Erythroblast (primary cell): ENCODE measurements around the gene EPSTI1.
"Not testable (repeated sequence)": the region's sequence is repeated elsewhere in the genome, so short reads cannot be mapped to it uniquely, and the experiment has no call there.

ENCODE experiments used
- DNase-seq, 2 experiments: peaks; one replicate each; lab custom pipeline; 2025; lab: John Stamatoyannopoulos, UW
- GATA1 ChIP-seq: IDR thresholded peaks from 2 replicates; pipeline ENCODE4 v1.6.1; 2011; ENCODE audit warnings: low read depth, mild to moderate bottlenecking, control low read depth, low read length, moderate library complexity
- POLR2A ChIP-seq: IDR thresholded peaks from 2 replicates; pipeline ENCODE4 v1.6.1; 2011; ENCODE audit warnings: mild to moderate bottlenecking, low read length

Gene EPSTI1

DNA sequence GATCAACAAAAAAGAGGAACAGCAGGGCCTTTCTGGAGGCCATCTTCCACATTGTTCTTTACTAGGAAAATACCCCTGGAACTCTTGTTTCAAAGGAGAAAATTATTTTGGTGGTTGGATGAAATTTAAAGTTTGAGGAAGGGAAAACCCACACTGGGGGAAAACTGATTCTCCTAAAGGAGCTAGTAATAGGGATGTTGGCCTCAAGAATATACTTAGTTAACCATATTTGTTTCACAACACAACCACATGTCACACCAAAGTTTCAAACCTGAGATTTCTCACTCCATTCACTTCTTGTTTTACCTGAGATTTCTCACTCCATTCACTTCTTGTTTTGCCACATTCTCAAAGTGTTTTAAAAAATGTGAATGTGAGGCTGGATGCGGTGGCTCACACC, 2.8 kb upstream of the EPSTI1 start:
- TF ChIP-seq POLR2A (no peak), GATA1 (no peak)

DNA sequence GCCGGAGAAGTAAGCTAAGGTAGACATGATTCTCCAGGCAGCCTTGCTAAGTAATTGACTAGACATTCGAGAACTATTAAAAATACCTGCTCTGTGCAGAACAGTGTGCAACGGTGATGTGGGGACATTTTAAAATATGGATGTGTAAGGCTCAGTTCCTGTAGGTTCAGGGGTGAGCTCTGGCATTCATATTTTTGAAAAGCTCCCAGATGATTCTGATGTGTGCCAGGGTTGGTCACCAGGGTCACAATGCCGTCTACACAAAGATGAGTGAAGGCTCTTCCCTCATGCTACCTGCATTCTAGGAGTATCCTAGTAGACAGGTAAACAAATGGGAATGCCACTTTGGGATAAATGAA, 702 bp upstream of the EPSTI1 start:
- TF ChIP-seq POLR2A (no peak), GATA1 (no peak)
- DNase-seq = no peak

More for the DNA sequence above, 2.8 kb upstream of the EPSTI1 start:
- no peak for DNase-seq

DNA sequence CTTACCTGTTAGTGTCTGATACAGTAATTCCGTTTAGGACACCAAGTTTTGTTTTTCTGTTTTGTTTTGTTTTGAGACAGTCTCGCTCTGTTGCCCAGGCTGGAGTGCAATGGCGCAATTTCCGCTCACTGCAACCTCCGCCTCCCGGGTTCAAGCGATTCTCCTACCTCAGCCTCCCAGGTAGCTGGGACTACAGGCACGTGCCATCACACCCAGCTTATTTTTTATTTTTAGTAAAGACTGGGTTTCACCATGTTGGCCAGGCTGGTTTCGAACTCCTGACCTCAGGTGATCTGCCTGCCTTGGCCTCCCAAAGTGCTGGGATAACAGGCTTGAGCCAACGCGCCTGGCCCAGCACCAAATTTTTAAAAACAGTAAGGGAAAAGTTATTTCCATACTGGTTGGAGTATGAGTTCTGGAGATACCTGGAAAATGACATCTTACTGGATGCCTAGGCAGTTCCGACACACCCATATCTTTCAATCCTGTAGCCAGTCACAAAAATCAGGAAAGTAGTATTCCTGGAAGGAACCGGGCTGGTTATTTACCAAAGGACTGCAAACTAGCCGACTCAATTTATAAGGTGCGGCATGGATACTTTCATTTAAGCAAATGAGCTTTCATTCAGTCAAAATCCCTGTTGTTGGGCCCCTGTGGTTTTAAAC, 676 bp downstream of the EPSTI1 start:
- DNase-seq = not testable (repeated sequence)

DNA sequence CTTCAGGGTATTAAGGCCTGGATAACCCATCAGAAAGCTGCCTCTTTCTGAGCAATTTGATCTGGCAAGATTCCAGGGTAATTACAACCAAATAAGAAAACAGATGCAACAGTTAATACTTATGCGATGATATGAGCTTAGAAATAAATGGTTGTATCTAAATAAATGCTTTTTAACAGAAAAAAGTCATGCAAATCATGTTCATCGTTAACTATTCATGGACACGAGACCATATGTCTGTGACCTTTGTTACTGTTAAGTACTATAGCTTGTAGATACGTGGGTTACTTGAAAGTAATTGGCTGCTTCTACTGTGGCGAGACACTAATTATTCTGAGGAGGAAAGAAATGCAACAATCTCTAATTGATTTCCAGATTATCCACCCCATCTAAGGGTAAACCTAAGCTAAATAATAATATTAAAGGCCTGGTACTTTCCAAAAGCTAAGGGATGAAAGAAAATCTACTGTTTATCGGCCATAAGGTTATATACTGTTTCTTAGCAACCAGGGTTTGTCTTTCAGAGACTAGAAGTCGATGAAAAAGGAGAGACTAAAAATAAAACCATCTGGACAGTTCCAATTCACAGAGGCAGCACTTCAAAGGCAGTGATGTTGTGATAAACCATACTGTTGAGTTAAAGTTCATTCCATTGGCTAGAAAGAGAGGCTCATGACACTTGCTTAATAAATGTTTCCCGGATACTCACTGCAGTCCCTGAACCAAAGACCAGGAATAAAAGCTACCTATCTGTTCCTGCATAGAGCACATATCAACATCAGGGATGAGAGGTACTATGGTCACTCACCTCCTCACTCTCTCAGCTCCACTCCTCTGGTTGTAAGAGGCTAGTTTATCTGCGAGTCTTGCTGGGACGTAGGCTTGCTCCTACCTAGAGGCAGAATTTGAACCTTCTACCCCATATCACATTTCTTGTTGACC, 1.5 kb downstream of the EPSTI1 start:
- TF ChIP-seq POLR2A (no peak), GATA1 (no peak)

DNA sequence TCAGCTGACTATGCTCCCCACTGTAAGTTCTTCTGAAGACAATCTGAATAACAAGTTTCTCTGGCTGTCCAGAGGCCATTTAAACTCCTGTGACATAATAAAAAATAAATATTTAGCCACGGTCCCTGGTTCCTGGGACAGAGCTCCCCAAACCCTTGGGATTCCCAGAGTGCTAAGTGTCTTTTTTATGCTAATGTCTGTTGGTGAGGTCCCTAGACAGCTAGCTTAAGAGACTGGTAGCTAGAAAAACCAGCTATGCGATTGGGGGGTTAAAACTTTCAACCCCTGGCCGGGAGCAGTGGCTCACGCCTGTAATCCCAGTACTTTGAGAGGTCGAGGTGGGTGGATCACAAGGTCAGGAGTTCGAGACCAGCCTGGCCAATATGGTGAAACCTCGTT, 5.9 kb downstream of the EPSTI1 start:
- DNase-seq = no peak
- TF ChIP-seq POLR2A (no peak), GATA1 (no peak)

More for the DNA sequence above, 1.5 kb downstream of the EPSTI1 start:
- no peak for DNase-seq

DNA sequence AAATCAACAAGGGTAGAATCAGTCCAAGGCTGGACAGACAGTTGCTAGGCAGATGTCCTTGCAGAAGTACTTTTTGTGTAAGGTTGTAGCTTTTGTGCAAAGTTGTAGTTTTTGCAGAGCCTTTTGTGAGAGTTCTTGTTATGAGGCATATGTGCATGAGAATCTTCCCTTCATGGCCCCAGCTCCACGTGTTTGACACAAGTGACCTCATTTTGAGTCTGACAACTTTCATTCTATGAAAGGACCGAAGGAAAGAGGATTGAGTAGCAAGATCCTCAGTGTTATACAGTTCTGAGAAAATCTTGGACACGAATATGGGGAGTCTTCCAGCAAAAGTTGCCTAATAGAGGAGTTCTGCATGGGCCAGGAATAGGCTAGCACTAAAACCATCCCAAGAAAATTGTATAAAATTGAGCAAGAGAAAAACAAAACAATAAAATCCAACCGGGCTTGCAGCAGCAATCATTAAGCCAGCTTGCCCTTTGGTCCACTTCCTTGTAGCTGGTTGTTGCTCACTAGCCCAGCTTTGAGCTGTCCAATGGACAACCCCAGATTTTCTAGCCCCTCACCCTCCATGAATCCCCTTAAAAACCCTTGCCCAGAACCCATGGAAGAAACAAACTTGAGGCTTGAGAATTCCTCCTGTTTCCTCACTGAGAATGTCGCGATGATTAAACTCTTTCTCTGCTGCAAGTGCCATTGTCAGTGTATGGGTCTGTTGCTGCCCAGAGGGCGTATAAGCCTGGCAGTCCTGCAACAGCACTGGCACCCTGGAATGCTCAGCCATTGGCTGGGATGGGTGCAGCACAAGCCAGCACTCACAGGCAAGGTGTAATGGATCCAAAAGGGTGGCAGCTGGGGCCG, 6.5 kb downstream of the EPSTI1 start:
- TF ChIP-seq GATA1 (no peak), POLR2A (no peak)
- no peak for DNase-seq

DNA sequence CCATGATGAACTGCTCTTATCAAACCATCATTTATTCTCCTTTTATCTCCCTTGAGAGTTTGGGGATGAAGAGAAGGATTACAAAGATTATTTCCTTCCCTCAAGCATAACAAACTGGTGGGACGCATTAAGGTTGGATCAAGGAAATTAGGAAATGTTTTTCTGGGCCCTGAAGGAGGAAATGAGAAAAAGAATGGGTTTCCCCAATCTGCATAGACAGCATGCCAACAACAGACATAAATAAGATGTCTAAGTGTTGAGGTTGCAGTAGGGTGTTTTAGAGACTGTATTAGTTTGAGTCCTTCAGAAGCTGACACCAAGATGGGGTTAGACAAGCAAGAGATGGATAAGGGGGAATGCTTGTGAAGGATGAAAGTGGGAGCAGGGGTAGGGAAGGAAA, 7.3 kb downstream of the EPSTI1 start:
- DNase-seq = no peak
- TF ChIP-seq POLR2A = no peak
- no peak for TF ChIP-seq GATA1

DNA sequence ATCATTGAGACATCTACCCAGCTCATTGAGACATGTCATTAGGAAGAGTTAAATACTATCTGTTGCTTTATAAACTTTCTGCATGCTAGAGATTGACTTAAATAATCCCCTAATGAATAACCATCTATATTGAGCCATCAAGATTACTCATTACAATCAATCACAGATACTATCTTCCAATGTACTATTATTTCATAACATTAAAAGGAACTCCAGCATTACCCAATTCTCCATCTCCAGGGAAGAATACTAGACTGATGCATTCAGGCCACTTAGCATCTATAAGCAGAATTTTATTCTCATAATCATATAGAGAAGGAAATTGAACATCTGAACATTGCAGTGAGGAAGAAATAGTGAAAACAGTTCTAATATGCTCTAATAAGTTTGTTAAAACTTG, 8.0 kb downstream of the EPSTI1 start:
- DNase-seq = no peak
- TF ChIP-seq POLR2A (no peak), GATA1 (no peak)

DNA sequence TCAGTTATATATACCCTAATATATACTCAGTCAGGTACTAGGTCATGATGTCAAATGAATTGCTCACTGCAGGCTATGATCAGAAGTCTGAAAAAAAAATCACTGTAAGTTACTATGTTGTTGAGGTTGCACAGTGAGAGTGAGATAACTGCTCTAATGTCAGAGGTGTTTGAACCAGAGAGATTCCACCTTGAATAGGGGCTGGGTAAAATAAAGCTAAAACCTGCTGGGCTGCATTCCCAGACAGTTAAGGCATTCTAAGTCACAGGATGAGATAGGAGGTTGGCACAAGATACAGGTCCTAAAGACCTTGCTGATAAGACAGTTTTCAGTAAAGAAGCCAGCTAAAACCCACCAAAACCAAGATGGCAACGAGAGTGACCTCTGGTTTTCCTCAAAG, 10.2 kb downstream of the EPSTI1 start:
- TF ChIP-seq GATA1 = no peak
- TF ChIP-seq POLR2A = no peak
- no peak for DNase-seq

DNA sequence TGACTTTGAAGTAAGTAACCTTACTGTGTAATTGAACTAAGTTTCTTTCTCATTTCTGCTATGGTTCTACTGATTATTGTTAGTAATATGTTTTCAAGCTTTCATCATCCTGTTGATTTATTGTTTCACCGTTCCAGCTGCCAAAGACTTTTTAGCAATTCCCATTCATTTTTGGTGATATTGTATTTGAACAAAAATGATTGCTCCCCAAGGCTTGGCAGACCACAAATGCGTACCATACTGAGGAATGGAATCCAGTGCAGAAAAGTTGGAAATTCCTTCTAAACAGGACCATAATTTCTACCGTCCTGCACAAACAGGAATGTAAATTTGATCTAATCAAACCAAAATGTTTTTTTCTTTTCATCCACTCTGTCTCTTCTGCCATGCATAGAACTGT, 10.7 kb downstream of the EPSTI1 start:
- no peak for DNase-seq
- no peak for TF ChIP-seq GATA1
- no peak for TF ChIP-seq POLR2A

DNA sequence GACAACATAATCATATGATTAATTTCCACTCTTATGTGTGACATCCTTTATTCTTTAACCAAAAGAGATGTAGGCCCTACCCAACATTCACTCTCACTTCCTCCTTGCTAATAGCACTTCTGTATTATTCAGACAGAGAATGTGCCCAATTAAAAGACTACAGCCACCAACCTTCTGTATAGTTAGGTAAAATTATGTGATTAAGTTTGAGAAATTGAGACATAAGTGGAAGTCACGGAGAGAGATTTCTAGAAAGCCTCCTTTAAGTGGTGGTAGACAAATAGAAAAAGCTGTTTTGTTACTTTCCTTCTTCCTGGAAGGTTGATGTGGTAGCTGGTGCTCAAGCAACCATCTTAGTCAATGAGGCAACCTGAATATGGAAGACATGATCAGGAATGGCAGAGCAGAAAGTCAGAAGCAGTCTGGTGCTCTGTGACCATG, 14.8 kb downstream of the EPSTI1 start:
- no peak for TF ChIP-seq GATA1
- TF ChIP-seq POLR2A = no peak
- DNase-seq = no peak

DNA sequence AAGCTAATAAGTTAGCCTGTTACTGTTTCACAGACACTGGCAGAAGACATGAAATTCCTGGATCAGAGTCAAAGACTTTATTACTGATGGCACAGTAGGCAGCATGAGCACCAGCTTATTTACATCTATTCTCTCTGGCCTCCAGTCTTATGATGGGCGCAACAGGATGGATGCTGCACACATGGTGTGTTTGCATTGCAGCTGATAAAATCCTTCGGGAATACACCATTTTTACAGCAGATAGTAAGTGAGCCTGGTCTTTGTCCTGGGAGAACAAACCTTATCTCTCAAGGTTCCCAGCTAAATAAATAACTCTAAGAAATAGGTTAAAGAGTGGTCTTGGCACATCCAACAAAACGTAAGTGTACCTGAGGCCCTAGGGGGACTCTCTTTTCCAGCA, 16.0 kb downstream of the EPSTI1 start:
- DNase-seq = no peak
- TF ChIP-seq POLR2A (no peak), GATA1 (no peak)

DNA sequence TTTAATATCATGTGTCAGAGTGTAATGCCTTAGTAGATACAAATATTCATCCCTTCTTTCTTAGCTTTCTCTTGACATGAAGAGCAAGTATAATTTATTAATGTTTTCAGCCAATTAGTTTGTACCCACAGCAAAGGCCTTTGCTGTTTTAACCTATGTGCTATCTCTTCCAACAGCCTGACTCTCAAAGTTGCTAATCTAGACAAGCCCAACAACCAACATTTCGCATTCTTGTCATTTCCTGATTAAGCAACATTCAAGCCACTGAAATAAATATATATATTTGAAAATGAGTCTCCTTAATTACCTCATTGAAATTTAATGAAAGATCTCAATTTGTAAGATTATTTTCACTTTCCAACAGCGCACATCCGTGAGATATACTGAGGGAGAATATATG, 18.5 kb downstream of the EPSTI1 start:
- DNase-seq = no peak
- TF ChIP-seq GATA1 = no peak
- no peak for TF ChIP-seq POLR2A
